ENCODE results near the gene PTF1A. TPM values are rescaled to one million over a fixed set of nuclear protein-coding genes. Genes with fewer than 3 reads are reported as not detected.

PTF1A gene
- total and polyA plus RNA-seq, 9 of the 15 experiments (the other 6 are each of a cell fraction or from before 2014, with no cell fraction given), result not detected

DNA sequence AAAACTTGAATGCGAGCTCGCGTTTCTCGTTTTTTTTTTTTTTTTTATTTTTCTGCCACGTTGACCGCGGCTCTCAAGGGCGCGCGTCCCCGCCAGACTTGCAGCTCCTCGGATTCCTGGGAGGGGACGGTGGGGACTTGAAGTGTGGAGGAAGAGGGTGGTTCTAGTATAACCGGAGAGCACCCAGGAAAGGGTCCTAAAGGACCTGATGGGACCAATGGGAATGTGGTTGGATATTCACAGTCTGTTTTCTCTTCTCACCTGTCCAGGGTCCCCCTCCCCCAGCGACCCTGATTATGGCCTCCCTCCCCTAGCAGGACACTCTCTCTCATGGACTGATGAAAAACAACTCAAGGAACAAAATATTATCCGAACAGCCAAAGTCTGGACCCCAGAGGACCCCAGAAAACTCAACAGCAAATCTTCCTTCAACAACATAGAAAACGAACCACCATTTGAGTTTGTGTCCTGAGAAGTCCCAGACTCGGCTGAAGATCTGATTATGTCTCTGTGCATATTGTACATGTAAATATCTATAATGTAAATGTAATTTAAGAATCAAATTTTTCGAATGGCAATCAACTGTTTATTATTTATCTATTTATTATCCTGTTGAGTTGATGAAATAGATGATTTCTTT, 1.4 kb downstream of the PTF1A start:
- Histone ChIP-seq H3K9ac (ENCODE audit: insufficient read depth in 1 of 2, low read depth in 2 of 2, low read length in 2 of 2) (no peak overlapping the region), H3K27ac (ENCODE audit: extremely low read depth, low read depth, low read length) (no peak overlapping the region), H2AFZ (ENCODE audit: low read depth, low read length) (no peak overlapping the region), H3K4me1 (replicated peaks in 1 of 2; ENCODE audit: control insufficient read depth in 2 of 2, insufficient read depth in 2 of 2, low read length in 2 of 2) (peaks cover 0 to 6% of the 10 kb centered on the region in 2 experiments; a peak in 1 of 5 replicates), H3K4me2 (ENCODE audit: insufficient read depth, low read length) (no peak overlapping the region), H3K9me3 (replicated peaks; ENCODE audit: control insufficient read depth, insufficient read depth, low read depth, low read length) (no peaks in the 10 kb centered on the region), H3K27me3 (ENCODE audit: control insufficient read depth in 2 of 2, insufficient read depth in 2 of 2, low read length in 2 of 2) (peaks cover 12 to 27% of the 10 kb centered on the region in 2 experiments; a peak in 3 of 5 replicates), H4K20me1 (replicated peaks; ENCODE audit: control insufficient read depth, insufficient read depth, low read length) (no peaks in the 10 kb centered on the region), H3K9me1 (ENCODE audit: control insufficient read depth, insufficient read depth, low read length) (no peaks in the 10 kb centered on the region), H3K36me3 (ENCODE audit: control insufficient read depth, insufficient read depth, low read length) (no peaks in the 10 kb centered on the region), H3K4me3 (no peak overlapping the region), H3K79me2 (ENCODE audit: control insufficient read depth, insufficient read depth, low read length) (no peaks in the 10 kb centered on the region)
- BruUV-seq (replicated peaks), result no TSS peak
- in situ Hi-C loops (cut with MboI) (no loop called here), intact Hi-C loops (cut with micrococcal nuclease) (no loop called here)
- no peak for FAIRE-seq
- POLR2A ChIA-PET, result no interaction called here
- CTCF ChIA-PET (ENCODE audit: low intra/inter-chr PET ratio), result no interaction called here
- no peak for DNase-seq (ENCODE audit: extremely low read depth in 1 of 4, low spot score in 3 of 4)
- TF ChIP-seq TBL1XR1 (IDR thresholded peaks at IDR 0.05; ENCODE audit: low read length in 2 of 2), result no peak
- TF ChIP-seq KDM2B (CRISPR knock-in tag; IDR thresholded peaks at IDR 0.05), result no peak
- TF ChIP-seq, protein P1, sequence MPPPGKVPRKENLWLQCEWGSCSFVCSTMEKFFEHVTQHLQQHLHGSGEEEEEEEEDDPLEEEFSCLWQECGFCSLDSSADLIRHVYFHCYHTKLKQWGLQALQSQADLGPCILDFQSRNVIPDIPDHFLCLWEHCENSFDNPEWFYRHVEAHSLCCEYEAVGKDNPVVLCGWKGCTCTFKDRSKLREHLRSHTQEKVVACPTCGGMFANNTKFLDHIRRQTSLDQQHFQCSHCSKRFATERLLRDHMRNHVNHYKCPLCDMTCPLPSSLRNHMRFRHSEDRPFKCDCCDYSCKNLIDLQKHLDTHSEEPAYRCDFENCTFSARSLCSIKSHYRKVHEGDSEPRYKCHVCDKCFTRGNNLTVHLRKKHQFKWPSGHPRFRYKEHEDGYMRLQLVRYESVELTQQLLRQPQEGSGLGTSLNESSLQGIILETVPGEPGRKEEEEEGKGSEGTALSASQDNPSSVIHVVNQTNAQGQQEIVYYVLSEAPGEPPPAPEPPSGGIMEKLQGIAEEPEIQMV (tag; conservative IDR thresholded peaks at IDR 0.05; ENCODE audit: low read depth), result no peak
- TF ChIP-seq TCF7L2 (IDR thresholded peaks at IDR 0.05; ENCODE audit: low read depth, low read length), result no peak
- WGBS (ENCODE audit: insufficient coverage, low coverage, missing lambda C conversion rate), result 11% methylated on average over 10 of the region's 19 CpGs
- ATAC-seq, result no peak
